ENCODE measurements around the gene UBN1.

- TF ChIP-seq CTCF (IDR thresholded peaks at IDR 0.05; ENCODE audit: low read length) (no peak), EZH2 (IDR thresholded peaks at IDR 0.05; ENCODE audit: borderline replicate concordance, low read length) (no peak)
Measured at GRCh38 chr16:4864728-4865127, 17.4 kb downstream of the UBN1 start.

Measured in OCI-LY1 (cell line).